ENCODE measurements around the gene REP15. TPM values are rescaled to one million over a fixed set of nuclear protein-coding genes. Genes with fewer than 3 reads are reported as not detected.

Gene REP15
- total and polyA plus RNA-seq, 2 of the 8 experiments (the other 6 are each of a cell fraction or from before 2014, with no cell fraction given): 0.06 to 0.73 TPM

DNA sequence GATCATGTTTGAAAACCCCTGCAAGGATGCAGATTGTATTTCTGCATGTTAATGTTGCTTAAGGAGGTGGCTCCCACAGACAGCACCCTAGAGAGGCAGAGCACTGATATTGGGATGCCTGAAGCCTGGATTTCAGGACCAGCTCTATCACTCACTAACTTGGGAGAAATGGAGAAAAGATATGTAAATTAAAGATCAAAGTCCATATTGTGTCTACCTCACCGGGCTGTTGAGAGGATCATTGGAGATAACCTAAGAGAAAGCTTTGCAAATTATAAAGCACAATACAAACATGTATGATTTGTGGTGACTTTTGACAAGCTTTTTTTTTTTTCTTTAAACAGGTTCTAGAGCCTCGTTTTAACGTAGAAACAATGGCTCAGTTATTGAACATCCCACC lies 7.6 kb upstream of the REP15 start (continued):
- TF ChIP-seq, protein P1, sequence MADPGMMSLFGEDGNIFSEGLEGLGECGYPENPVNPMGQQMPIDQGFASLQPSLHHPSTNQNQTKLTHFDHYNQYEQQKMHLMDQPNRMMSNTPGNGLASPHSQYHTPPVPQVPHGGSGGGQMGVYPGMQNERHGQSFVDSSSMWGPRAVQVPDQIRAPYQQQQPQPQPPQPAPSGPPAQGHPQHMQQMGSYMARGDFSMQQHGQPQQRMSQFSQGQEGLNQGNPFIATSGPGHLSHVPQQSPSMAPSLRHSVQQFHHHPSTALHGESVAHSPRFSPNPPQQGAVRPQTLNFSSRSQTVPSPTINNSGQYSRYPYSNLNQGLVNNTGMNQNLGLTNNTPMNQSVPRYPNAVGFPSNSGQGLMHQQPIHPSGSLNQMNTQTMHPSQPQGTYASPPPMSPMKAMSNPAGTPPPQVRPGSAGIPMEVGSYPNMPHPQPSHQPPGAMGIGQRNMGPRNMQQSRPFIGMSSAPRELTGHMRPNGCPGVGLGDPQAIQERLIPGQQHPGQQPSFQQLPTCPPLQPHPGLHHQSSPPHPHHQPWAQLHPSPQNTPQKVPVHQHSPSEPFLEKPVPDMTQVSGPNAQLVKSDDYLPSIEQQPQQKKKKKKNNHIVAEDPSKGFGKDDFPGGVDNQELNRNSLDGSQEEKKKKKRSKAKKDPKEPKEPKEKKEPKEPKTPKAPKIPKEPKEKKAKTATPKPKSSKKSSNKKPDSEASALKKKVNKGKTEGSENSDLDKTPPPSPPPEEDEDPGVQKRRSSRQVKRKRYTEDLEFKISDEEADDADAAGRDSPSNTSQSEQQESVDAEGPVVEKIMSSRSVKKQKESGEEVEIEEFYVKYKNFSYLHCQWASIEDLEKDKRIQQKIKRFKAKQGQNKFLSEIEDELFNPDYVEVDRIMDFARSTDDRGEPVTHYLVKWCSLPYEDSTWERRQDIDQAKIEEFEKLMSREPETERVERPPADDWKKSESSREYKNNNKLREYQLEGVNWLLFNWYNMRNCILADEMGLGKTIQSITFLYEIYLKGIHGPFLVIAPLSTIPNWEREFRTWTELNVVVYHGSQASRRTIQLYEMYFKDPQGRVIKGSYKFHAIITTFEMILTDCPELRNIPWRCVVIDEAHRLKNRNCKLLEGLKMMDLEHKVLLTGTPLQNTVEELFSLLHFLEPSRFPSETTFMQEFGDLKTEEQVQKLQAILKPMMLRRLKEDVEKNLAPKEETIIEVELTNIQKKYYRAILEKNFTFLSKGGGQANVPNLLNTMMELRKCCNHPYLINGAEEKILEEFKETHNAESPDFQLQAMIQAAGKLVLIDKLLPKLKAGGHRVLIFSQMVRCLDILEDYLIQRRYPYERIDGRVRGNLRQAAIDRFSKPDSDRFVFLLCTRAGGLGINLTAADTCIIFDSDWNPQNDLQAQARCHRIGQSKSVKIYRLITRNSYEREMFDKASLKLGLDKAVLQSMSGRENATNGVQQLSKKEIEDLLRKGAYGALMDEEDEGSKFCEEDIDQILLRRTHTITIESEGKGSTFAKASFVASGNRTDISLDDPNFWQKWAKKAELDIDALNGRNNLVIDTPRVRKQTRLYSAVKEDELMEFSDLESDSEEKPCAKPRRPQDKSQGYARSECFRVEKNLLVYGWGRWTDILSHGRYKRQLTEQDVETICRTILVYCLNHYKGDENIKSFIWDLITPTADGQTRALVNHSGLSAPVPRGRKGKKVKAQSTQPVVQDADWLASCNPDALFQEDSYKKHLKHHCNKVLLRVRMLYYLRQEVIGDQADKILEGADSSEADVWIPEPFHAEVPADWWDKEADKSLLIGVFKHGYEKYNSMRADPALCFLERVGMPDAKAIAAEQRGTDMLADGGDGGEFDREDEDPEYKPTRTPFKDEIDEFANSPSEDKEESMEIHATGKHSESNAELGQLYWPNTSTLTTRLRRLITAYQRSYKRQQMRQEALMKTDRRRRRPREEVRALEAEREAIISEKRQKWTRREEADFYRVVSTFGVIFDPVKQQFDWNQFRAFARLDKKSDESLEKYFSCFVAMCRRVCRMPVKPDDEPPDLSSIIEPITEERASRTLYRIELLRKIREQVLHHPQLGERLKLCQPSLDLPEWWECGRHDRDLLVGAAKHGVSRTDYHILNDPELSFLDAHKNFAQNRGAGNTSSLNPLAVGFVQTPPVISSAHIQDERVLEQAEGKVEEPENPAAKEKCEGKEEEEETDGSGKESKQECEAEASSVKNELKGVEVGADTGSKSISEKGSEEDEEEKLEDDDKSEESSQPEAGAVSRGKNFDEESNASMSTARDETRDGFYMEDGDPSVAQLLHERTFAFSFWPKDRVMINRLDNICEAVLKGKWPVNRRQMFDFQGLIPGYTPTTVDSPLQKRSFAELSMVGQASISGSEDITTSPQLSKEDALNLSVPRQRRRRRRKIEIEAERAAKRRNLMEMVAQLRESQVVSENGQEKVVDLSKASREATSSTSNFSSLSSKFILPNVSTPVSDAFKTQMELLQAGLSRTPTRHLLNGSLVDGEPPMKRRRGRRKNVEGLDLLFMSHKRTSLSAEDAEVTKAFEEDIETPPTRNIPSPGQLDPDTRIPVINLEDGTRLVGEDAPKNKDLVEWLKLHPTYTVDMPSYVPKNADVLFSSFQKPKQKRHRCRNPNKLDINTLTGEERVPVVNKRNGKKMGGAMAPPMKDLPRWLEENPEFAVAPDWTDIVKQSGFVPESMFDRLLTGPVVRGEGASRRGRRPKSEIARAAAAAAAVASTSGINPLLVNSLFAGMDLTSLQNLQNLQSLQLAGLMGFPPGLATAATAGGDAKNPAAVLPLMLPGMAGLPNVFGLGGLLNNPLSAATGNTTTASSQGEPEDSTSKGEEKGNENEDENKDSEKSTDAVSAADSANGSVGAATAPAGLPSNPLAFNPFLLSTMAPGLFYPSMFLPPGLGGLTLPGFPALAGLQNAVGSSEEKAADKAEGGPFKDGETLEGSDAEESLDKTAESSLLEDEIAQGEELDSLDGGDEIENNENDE (IDR thresholded peaks at IDR 0.05; ENCODE audit: insufficient replicate concordance, low read length): no peak
- no peak for TF ChIP-seq MAX (IDR thresholded peaks at IDR 0.05)
- TF ChIP-seq, protein P2, sequence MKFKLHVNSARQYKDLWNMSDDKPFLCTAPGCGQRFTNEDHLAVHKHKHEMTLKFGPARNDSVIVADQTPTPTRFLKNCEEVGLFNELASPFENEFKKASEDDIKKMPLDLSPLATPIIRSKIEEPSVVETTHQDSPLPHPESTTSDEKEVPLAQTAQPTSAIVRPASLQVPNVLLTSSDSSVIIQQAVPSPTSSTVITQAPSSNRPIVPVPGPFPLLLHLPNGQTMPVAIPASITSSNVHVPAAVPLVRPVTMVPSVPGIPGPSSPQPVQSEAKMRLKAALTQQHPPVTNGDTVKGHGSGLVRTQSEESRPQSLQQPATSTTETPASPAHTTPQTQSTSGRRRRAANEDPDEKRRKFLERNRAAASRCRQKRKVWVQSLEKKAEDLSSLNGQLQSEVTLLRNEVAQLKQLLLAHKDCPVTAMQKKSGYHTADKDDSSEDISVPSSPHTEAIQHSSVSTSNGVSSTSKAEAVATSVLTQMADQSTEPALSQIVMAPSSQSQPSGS (IDR thresholded peaks at IDR 0.05; ENCODE audit: low read length): no peak
- no peak for TF ChIP-seq RAD21 (IDR thresholded peaks at IDR 0.05 in 1 of 2, conservative IDR thresholded peaks at IDR 0.05 in 1 of 2; ENCODE audit: low read depth in 2 of 2, low read length in 2 of 2)
- no peak for TF ChIP-seq PHF8 (conservative IDR thresholded peaks at IDR 0.05; ENCODE audit: low read depth, low read length)
- no peak for TF ChIP-seq SIRT6 (IDR thresholded peaks at IDR 0.05; ENCODE audit: low read length)
- TF ChIP-seq NRF1 (IDR thresholded peaks at IDR 0.05; ENCODE audit: low read depth, low read length): no peak
- no peak for TF ChIP-seq SP2 (IDR thresholded peaks at IDR 0.05; ENCODE audit: low read length)
